ENCODE data around the gene KRTAP16-1. TPM values are rescaled to one million over a fixed set of nuclear protein-coding genes. Genes with fewer than 3 reads are reported as not detected.

Gene KRTAP16-1
- total and polyA plus RNA-seq, 10 of the 15 experiments (the other 5 are each of a cell fraction or from before 2014, with no cell fraction given): 0.23 TPM; not detected in 9

GRCh38 chr17:41334385-41335305 is 25.5 kb upstream of the KRTAP16-1 start:
- peaks cover 7% of the 10 kb centered on the region for H3K4me1 ChIP-seq (ENCODE audit: control insufficient read depth, insufficient read depth, low read length)
- ChIA-PET CTCF (interaction anchor here (0.6 to 3.2 kb wide), 2 partner anchors 12 to 22 kb away, joined by 3 to 14 read pairs; no protein-coding TSS in a partner anchor), SMC1A (ENCODE audit: uncharacterized antibody, unreplicated experiment) (interaction anchor here (1.7 kb wide), 1 partner anchor 83 kb away, joined by 3 read pairs; no protein-coding TSS in a partner anchor), POLR2A (no interaction called here), RAD21 (ENCODE audit: unreplicated experiment) (no interaction called here)
- in situ Hi-C loops (cut with MboI) (no loop called here), intact Hi-C loops (cut with micrococcal nuclease; ENCODE audit: unreplicated experiment) (no loop called here)
- H3K4me3 ChIP-seq: no peak overlapping the region
- no peaks in the 10 kb centered on the region for H4K20me1 ChIP-seq (ENCODE audit: control insufficient read depth, insufficient read depth)
- FAIRE-seq: no peak
- TF ChIP-seq ZNF217 (IDR thresholded peaks at IDR 0.05) (no peak), NFYB (IDR thresholded peaks at IDR 0.05; ENCODE audit: insufficient read depth, low read depth, low read length) (no peak), SMAD5 (IDR thresholded peaks at IDR 0.05; ENCODE audit: low read depth) (no peak), TCF12 (IDR thresholded peaks at IDR 0.05; ENCODE audit: low read depth, low read length) (no peak), SPI1 (IDR thresholded peaks at IDR 0.05; ENCODE audit: borderline replicate concordance, insufficient read depth, low read depth, low read length) (0 out of 2 replicates have a peak, but pooled peaks have one; percentile 17), MEF2B (IDR thresholded peaks at IDR 0.05; ENCODE audit: partially characterized antibody, poor library complexity, severe bottlenecking) (peak; percentile 79)
- no peak overlapping the region for H3K9ac ChIP-seq (ENCODE audit: control insufficient read depth, insufficient read depth, low read length)
- no peak overlapping the region for H3K4me2 ChIP-seq (ENCODE audit: control insufficient read depth, insufficient read depth)
- H3K9me3 ChIP-seq (replicated peaks; ENCODE audit: control insufficient read depth, insufficient read depth, low read length): no peaks in the 10 kb centered on the region; the same call in 2 of the 3 replicates
- H3K27me3 ChIP-seq (replicated peaks in 1 of 2; ENCODE audit: control insufficient read depth in 2 of 2, insufficient read depth in 2 of 2, low read length in 1 of 2): no peaks in the 10 kb centered on the region
- no TSS peak for BruUV-seq (replicated peaks)
- H3K27ac ChIP-seq (ENCODE audit: control insufficient read depth, insufficient read depth): no peak overlapping the region
- 28% methylated on average over 6 of the region's 6 CpGs for WGBS (ENCODE audit: insufficient coverage, insufficient replicate concordance, low lambda C conversion rate, missing lambda C conversion rate)
- no peaks in the 10 kb centered on the region for H3K79me2 ChIP-seq (ENCODE audit: control insufficient read depth, insufficient read depth, low read length)
- peak; percentile 7 for DNase-seq (ENCODE audit: low read depth, low spot score)
- ATAC-seq: no peak
- no peak overlapping the region for H2AFZ ChIP-seq (ENCODE audit: control insufficient read depth, low read depth, low read length)
- H3K36me3 ChIP-seq (ENCODE audit: control insufficient read depth in 2 of 2, insufficient read depth in 2 of 2, low read length in 1 of 2): no peaks in the 10 kb centered on the region
